WERI-Rb-1 (cell line): Measurements from ENCODE around the gene CCL25.

Source experiments
- DNase-seq: peaks from one replicate; pipeline ENCODE4 v3.0.0-alpha.2; 2020
- H3K27ac ChIP-seq: fragments of 250-450 bp; sonication (Bioruptor Pico); 2 replicates; pipeline ENCODE4 v1.5.1; 2020; ENCODE audit warnings: mild to moderate bottlenecking, moderate library complexity
- H3K27me3 ChIP-seq: fragments of 250-450 bp; sonication (Bioruptor Pico); 2 replicates; pipeline ENCODE4 v1.5.1; 2021; ENCODE audit warnings: mild to moderate bottlenecking, low read depth, moderate library complexity; ENCODE audit not compliant: insufficient read depth, severe bottlenecking
- H3K36me3 ChIP-seq: fragments of 250-450 bp; sonication (Bioruptor Pico); 2 replicates; pipeline ENCODE4 v1.5.1; 2020; ENCODE audit warnings: mild to moderate bottlenecking, moderate library complexity
- H3K4me3 ChIP-seq: 2 replicates; pipeline ENCODE4 v1.5.1; 2011; ENCODE audit warnings: low read depth, mild to moderate bottlenecking, control low read depth, low read length
- H3K9me3 ChIP-seq: fragments of 250-450 bp; sonication (Bioruptor Pico); 2 replicates; pipeline ENCODE4 v1.5.1; 2021; ENCODE audit warnings: mild to moderate bottlenecking, moderate library complexity; ENCODE audit not compliant: severe bottlenecking
- TF ChIP-seq, protein P1 (sequence below): IDR thresholded peaks from 2 replicates; pipeline ENCODE4 v1.5.1; 2011; ENCODE audit warnings: low read depth, mild to moderate bottlenecking, control low read depth, inconsistent platforms, low read length

Gene CCL25

DNA sequence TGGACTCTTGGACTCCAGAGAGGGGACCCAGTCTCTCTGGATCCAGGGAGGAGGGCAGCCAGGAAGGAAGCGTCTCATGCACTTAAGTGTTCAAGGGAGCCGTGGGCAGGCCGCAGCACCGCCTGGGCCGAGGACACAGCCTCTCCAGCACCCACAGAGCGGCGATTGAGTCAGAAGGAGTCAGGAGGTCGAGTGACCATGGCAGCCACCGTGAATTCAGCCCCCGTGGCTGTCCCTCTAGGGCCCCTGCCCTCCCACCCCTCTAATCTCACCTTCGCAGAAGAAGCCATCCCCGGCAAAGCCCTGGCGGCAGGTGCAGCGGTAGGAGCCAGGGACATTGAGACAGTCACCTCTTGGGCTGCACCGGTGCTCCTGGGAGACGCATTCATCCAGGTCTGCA is 58.8 kb downstream of the CCL25 start:
- Histone ChIP-seq H3K27ac (no peak overlapping the region), H3K9me3 (no peaks in the 10 kb centered on the region), H3K27me3 (no peaks in the 10 kb centered on the region), H3K4me3 (no peak overlapping the region), H3K36me3 (0 out of 2 replicates have a peak, but pooled peaks cover 5% of the 10 kb centered on the region)
- DNase-seq, result no peak
- TF ChIP-seq, protein P1, sequence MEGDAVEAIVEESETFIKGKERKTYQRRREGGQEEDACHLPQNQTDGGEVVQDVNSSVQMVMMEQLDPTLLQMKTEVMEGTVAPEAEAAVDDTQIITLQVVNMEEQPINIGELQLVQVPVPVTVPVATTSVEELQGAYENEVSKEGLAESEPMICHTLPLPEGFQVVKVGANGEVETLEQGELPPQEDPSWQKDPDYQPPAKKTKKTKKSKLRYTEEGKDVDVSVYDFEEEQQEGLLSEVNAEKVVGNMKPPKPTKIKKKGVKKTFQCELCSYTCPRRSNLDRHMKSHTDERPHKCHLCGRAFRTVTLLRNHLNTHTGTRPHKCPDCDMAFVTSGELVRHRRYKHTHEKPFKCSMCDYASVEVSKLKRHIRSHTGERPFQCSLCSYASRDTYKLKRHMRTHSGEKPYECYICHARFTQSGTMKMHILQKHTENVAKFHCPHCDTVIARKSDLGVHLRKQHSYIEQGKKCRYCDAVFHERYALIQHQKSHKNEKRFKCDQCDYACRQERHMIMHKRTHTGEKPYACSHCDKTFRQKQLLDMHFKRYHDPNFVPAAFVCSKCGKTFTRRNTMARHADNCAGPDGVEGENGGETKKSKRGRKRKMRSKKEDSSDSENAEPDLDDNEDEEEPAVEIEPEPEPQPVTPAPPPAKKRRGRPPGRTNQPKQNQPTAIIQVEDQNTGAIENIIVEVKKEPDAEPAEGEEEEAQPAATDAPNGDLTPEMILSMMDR, result no peak
